GM13976 (cell line): ENCODE measurements around the gene RYR3.

Experiments
- DNase-seq: peaks from one replicate; pipeline ENCODE4 v3.0.0; 2012; ENCODE audit warnings: low spot score
- in situ Hi-C: fragments of 300-500 bp; cut with MboI; formaldehyde crosslinking; loops from one replicate; pipeline ENCODE4 v1.12.0; 2022; ENCODE audit warnings: low sequenced_read_pairs, mixed read lengths, inconsistent platforms; ENCODE audit not compliant: unreplicated experiment
- TF ChIP-seq, protein P1 (sequence below): IDR thresholded peaks from 2 replicates; pipeline ENCODE4 v1.5.1; 2012; ENCODE audit warnings: borderline replicate concordance, mild to moderate bottlenecking; ENCODE audit not compliant: insufficient read depth; ENCODE audit errors: extremely low read depth, missing control alignments, control extremely low read depth

RYR3 gene

DNA sequence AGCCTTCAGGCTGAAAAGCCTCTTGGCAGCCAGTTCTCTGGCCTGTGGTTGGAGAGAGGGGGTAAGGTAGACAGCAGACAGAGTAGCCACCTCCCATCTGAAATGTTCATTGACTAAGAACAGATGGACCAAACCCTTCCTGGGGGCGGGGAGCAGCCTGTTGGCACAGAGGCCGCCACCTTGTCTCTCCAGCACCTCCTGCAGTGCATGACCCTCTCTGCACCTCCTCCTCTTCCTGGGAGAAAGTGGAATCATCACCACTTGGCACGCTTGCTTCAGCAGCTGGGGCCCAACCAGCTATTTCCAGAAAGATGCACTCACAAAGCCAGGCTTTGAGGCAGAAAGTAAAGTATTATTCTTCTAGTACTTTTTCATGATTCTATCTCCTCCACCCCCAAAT lies 344.1 kb downstream of the RYR3 start:
- DNase-seq: no peak
- TF ChIP-seq, protein P1, sequence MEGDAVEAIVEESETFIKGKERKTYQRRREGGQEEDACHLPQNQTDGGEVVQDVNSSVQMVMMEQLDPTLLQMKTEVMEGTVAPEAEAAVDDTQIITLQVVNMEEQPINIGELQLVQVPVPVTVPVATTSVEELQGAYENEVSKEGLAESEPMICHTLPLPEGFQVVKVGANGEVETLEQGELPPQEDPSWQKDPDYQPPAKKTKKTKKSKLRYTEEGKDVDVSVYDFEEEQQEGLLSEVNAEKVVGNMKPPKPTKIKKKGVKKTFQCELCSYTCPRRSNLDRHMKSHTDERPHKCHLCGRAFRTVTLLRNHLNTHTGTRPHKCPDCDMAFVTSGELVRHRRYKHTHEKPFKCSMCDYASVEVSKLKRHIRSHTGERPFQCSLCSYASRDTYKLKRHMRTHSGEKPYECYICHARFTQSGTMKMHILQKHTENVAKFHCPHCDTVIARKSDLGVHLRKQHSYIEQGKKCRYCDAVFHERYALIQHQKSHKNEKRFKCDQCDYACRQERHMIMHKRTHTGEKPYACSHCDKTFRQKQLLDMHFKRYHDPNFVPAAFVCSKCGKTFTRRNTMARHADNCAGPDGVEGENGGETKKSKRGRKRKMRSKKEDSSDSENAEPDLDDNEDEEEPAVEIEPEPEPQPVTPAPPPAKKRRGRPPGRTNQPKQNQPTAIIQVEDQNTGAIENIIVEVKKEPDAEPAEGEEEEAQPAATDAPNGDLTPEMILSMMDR: no peak
- in situ Hi-C loops: no loop called here

DNA sequence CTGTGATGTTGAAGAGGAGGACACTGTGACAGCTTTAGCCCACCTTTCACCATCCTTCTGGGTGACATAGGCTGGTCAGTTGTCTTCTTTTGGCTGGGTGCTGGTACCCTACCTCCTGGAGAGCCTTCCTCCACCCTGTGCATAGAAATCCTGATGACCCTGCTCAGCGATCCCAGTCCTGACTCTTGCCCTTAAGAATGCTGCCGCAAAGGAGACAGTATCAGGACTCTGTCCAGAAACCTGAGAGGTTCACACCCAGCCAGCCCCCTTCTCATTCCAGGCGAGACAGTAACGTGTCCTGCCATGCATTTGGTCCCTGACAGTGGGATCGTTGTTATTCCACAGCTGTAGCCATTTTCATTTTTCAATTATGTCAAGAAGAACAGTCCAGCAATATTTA lies 344.7 kb downstream of the RYR3 start:
- TF ChIP-seq, protein P1: no peak
- no peak for DNase-seq
- in situ Hi-C loops: no loop called here

DNA sequence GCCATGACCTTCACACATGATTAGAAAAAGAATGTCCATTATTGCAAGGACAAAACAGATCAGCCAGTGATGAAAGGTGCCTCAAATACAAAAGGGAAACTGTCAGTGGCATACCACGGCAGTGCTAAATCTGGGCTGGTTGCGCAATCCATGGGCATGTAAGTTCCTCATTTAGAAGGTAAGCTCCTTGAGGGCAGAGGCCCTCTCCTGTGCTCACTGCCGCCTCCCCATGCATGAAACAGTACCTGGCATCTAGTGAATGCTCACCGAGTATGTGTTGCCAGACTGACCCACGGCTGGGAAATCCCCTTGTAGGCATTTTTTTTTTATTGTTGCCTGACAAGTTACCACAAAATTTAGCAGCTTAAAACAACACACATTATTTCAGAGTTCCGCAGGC lies 345.4 kb downstream of the RYR3 start:
- TF ChIP-seq, protein P1: no peak
- in situ Hi-C loops: no loop called here
- no peak for DNase-seq

DNA sequence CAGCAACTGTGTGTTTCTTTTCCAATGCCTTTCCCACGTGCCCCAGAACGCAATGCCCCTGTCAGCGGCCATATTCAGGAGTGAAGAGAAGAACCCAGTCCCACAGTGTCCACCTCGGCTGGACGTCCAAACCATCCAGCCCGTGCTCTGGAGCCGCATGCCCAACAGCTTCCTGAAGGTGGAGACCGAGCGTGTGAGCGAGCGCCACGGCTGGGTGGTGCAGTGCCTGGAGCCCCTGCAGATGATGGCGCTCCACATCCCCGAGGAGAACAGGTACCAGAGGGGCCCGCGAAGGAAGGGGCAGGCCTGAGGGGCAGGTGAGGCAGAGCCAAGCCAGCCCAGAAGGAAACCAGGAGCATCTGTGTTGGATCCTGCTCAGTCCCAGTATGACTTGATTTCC lies 349.4 kb downstream of the RYR3 start:
- in situ Hi-C loops: no loop called here
- DNase-seq: no peak
- TF ChIP-seq, protein P1: no peak

DNA sequence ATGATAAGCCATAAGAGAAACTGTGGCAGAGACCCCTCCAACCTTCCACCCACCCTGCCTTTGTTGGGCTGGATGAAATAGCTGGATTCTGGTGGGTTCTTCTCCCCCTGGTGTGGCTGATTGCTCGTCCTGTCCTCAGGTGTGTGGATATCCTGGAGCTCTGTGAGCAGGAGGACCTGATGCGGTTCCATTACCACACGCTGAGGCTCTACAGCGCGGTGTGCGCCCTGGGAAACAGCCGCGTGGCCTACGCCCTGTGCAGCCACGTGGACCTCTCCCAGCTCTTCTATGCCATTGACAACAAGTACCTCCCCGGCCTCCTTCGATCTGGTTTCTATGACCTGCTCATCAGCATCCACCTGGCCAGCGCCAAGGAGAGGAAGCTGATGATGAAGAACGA lies 351.2 kb downstream of the RYR3 start:
- in situ Hi-C loops: no loop called here
- no peak for DNase-seq
- TF ChIP-seq, protein P1: no peak

DNA sequence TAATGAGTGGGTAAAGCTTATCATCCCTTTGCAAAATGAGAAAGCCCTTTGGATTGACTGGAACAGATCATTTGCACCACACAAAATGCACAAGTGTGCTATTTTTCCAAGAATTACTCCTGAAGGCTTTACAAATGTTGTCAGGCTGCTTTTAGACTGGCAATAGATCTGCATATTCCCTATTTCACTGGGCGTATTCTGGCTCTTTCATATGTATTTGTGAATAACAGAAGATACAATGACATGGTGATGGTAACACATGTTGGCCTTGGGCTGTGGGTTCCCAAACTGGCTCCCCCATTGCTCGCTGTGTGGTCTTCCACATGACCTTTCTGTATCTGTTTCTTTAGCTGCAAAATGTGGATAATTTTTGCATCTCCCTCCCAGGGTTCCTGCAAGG lies 354.2 kb downstream of the RYR3 start:
- TF ChIP-seq, protein P1: no peak
- in situ Hi-C loops: no loop called here
- DNase-seq: no peak

DNA sequence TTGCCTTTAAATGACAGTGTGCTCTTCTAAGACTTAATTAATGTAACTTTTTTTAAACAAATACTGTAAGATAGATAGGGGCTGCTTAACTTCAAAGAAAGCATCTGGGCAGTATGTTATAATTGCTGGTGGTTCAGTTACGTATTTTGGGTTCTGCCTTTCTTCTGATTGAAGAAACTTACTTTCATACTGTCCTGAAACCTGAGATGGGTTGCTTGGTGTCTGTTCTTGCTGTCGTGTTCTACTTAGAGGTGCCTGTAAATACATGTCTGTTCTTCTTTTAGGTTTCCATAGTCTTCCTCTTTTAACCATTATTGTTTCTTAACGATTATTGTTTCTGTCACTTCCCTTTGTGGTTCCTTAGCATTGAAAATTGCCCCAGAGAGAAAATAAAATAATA lies 359.8 kb downstream of the RYR3 start:
- no peak for DNase-seq
- TF ChIP-seq, protein P1: no peak
- in situ Hi-C loops: no loop called here
